T-cell (primary cell): ENCODE results near the gene TRIM33. TPM values are rescaled to one million over a fixed set of nuclear protein-coding genes. Genes with fewer than 3 reads are reported as not detected.

Experiments
- ATAC-seq, 4 experiments: fragments of 200-7000 bp in 3 of 4; fragments of 150-1000 bp in 1 of 4; cut with Tn5 transposase; replicated peaks in 1 of 4; 1 replicate in 3 of 4; 2 replicates in 1 of 4; pipeline ENCODE4 v1.10.0; 2021; ENCODE audit warnings: moderate library complexity in 3 of 4, mild to moderate bottlenecking in 2 of 4, moderate number of reproducible peaks in 1 of 4
- CTCF ChIA-PET, 2 donors: fragments of 300-600 bp; sonication (Branson Sonifier 250); formaldehyde crosslinking; loops; one replicate each; lab custom pipeline; 2022; ENCODE audit warnings: antibody characterized with exemption in 2 of 2; lab: Charles Lee
- POLR2A ChIA-PET, 2 donors: fragments of 300-600 bp; sonication (Branson Sonifier 250); formaldehyde crosslinking; loops; one replicate each; lab custom pipeline; 2022; ENCODE audit warnings: antibody characterized with exemption in 2 of 2; lab: Charles Lee
- DNase-seq, 35 experiments: peaks; one replicate each; pipeline versions ENCODE4 v3.0.0 to v3.0.0-alpha.2; 2013 to 2023
- H3K27ac ChIP-seq: one replicate; pipeline ENCODE4 v1.5.1; 2013; ENCODE audit warnings: low read length
- H3K27me3 ChIP-seq, 2 experiments: replicated peaks in 1 of 2; 1 replicate in 1 of 2; 2 replicates in 1 of 2; pipeline versions ENCODE4 v1.6.1 to v1.7.0; 2013; ENCODE audit warnings: low read length in 1 of 2, mixed read lengths in 1 of 2; ENCODE audit not compliant: control insufficient read depth in 2 of 2, insufficient read depth in 2 of 2; ENCODE audit errors: extremely low read depth in 1 of 2
- H3K36me3 ChIP-seq, 2 donors: 1 replicate in 1 of 2; 2 replicates in 1 of 2; pipeline versions ENCODE4 v1.6.1 to v1.7.0; 2013; ENCODE audit warnings: low read length in 1 of 2; ENCODE audit not compliant: control insufficient read depth in 2 of 2, insufficient read depth in 1 of 2; ENCODE audit errors: extremely low read depth in 1 of 2
- H3K4me1 ChIP-seq, 2 experiments: 1 replicate in 1 of 2; 2 replicates in 1 of 2; pipeline versions ENCODE4 v1.6.1 to v1.7.0; 2013; ENCODE audit warnings: low read length in 2 of 2, mixed read lengths in 1 of 2; ENCODE audit not compliant: insufficient read depth in 2 of 2, control insufficient read depth in 1 of 2; ENCODE audit errors: extremely low read depth in 1 of 2
- H3K4me3 ChIP-seq, 2 donors: 1 replicate in 1 of 2; 2 replicates in 1 of 2; pipeline versions ENCODE4 v1.5.1 to v1.7.0; 2013; ENCODE audit warnings: mild to moderate bottlenecking in 2 of 2, low read length in 1 of 2, moderate library complexity in 1 of 2; ENCODE audit not compliant: control insufficient read depth in 1 of 2; ENCODE audit errors: extremely low read depth in 1 of 2
- H3K9me3 ChIP-seq: 2 replicates; pipeline ENCODE4 v1.7.0; 2013
- H3K27ac Mint-ChIP-seq, 2 donors: one replicate each; pipeline ENCODE4 v1.8.0; 2020 to 2021; ENCODE audit warnings: mild to moderate bottlenecking in 2 of 2, mixed read lengths in 2 of 2
- H3K27me3 Mint-ChIP-seq, 2 donors: one replicate each; pipeline ENCODE4 v1.8.0; 2021 to 2022; ENCODE audit warnings: mixed read lengths in 2 of 2
- H3K36me3 Mint-ChIP-seq: one replicate; pipeline ENCODE4 v1.8.0; 2021; ENCODE audit warnings: mixed read lengths
- H3K4me1 Mint-ChIP-seq, 3 donors: one replicate each; pipeline ENCODE4 v1.8.0; 2020 to 2022; ENCODE audit warnings: mixed read lengths in 3 of 3, mild to moderate bottlenecking in 1 of 3
- H3K4me3 Mint-ChIP-seq, 3 donors: one replicate each; pipeline ENCODE4 v1.8.0; 2020 to 2022; ENCODE audit warnings: mild to moderate bottlenecking in 3 of 3, mixed read lengths in 3 of 3, moderate library complexity in 3 of 3
- H3K9me3 Mint-ChIP-seq, 3 donors: one replicate each; pipeline ENCODE4 v1.8.0; 2020 to 2022; ENCODE audit warnings: mixed read lengths in 3 of 3
- WGBS: methylation state at CpG from one replicate; pipeline ENCODE4 v1.1.5; 2013; ENCODE audit warnings: missing lambda C conversion rate; ENCODE audit not compliant: insufficient coverage; 5-methylcytosine and 5-hydroxymethylcytosine counted together
- total RNA-seq, 35 experiments: library from RNA in 6 of 35; stranded (reverse) in 6 of 35; fragments of 120-200 nt in 1 of 35; gene quantifications; one replicate each; pipeline versions ENCODE4 v1.2.1 to v1.2.4 and lab custom pipeline; 2013 to 2026

Gene TRIM33
- total RNA-seq, 5 donors from 2014 or later (not counting 1 experiment from before 2014, with no cell fraction given) = 41.6 to 60.6 (median 47.3) TPM

DNA sequence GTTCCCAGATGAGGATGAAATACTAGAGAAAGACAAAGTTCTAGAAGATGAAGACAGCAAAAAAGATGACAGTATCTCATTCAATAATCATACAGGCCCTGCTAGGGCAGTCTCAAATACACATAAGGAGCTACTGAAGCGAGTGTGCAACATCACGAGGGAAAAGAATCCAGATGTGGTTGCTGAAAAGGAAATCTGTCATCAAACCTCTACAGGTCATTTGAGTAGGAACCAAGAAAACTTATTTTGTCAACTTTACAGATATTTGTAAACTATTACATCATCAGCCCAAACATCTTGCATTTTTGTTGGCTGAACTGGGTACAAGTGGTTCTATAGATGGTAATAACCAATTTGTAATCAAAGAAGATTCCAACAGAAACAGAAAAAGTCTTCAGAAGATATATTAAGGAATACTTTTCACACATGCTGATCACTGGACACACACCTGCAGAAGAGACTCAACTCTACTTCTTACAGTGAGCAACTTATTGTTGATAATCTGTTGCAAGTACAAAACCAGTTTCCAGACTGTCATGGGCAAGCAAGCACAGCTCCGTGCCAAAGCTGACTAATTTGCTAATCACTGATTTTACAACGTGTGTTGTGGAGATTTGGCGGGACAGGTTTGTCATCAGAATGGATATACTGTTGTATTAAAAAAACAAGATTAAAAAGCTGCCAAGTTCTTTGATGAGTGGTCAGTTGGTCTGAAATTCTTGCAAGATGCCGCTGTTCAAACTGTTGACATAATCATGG lies 42.1 kb downstream of the TRIM33 start:
- Histone ChIP-seq H3K27me3 (no peaks in the 10 kb centered on the region), H3K4me3 (no peak overlapping the region), H3K4me1 (peaks cover 16 to 18% of the 10 kb centered on the region in 2 experiments), H3K36me3 (peaks cover under 1 to 2% of the 10 kb centered on the region in 2 donors), H3K27ac (no peak overlapping the region), H3K9me3 (no peaks in the 10 kb centered on the region)
- ChIA-PET CTCF (interaction anchor here in 1 of 2 donors (1.7 kb wide), 1 partner anchor 9 kb away, joined by 4 read pairs; no protein-coding TSS in a partner anchor), POLR2A (no interaction called here)
- peak overlapping the region in 2 of 3 donors; percentile 21 to 31 for H3K4me3 Mint-ChIP-seq
- H3K9me3 Mint-ChIP-seq = peaks cover 0 to 5% (median 4%) of the 10 kb centered on the region in 3 donors
- ATAC-seq = no peak
- H3K36me3 Mint-ChIP-seq = peaks cover 21% of the 10 kb centered on the region
- no peaks in the 10 kb centered on the region for H3K27me3 Mint-ChIP-seq
- H3K4me1 Mint-ChIP-seq = peaks cover 66 to 86% (median 72%) of the 10 kb centered on the region in 3 donors
- peak overlapping the region; percentile 46 to 70 for H3K27ac Mint-ChIP-seq
- no peak for DNase-seq
- 94% methylated on average over 3 of the region's 6 CpGs for WGBS

DNA sequence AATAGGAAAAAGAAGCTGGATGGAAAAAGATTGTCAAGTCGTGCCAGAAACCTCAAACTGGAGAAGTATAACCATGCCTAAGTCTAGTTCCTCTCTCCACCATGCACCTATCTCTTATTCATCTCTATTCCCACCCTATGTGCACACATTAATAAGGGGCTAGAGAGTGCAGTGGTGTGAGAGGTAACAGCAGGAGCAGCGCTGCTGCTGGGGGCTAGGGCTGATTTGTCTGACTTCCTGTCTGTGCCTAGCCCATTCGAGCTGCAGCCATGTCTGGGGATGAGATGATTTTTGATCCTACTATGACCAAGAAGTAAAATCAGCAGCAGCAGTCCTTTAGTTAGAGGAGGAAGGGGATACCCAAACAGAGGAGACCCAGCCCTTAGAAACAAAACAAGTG lies 43.0 kb downstream of the TRIM33 start:
- Mint-ChIP-seq H3K4me1 (peaks cover 60 to 84% (median 69%) of the 10 kb centered on the region in 3 donors), H3K4me3 (peak overlapping the region; percentile 6 to 31 (median 21)), H3K27me3 (no peaks in the 10 kb centered on the region), H3K36me3 (peaks cover 16% of the 10 kb centered on the region), H3K27ac (peak overlapping the region; percentile 46 to 70), H3K9me3 (no peaks in the 10 kb centered on the region)
- CTCF ChIA-PET = interaction anchor here (0.5 to 1.7 kb wide), 4 partner anchors 9 to 85 kb away, joined by 3 to 6 read pairs (median 4); partner anchors contain the start of gene TRIM33 (in 1 of the 2)
- Histone ChIP-seq H3K9me3 (no peaks in the 10 kb centered on the region), H3K36me3 (peaks cover 2 to 3% of the 10 kb centered on the region in 2 donors), H3K4me3 (no peak overlapping the region), H3K4me1 (peaks cover 14 to 18% of the 10 kb centered on the region in 2 experiments), H3K27ac (no peak overlapping the region), H3K27me3 (no peaks in the 10 kb centered on the region)
- DNase-seq = peak in 5 of 35 experiments; percentile 4 to 18 (median 7)
- POLR2A ChIA-PET = no interaction called here
- ATAC-seq = peak; percentile 43 to 81 (median 66)
- 10% methylated on average over 2 of the region's 3 CpGs for WGBS

DNA sequence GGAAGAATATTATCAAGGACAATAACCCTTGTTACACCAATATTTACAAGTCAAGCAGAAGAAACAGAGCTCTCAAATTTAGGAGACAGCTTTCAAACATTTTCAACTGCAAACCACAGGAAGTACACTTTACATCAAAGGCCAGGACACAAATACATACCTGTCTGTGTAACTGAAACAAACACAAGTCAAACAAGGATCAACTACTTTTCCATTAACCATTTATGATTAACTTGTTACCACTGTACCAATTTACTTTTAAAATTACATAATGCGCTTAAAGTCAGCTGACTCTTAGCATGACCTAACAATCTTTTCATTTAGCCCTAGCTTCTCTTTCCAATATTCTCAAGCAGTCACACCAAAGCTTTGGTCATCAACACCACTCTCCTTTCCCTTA lies 43.5 kb downstream of the TRIM33 start:
- H3K36me3 ChIP-seq = peaks cover 2 to 3% of the 10 kb centered on the region in 2 donors
- peak overlapping the region; percentile 26 to 66 for H3K27ac Mint-ChIP-seq
- H3K4me3 Mint-ChIP-seq = peak overlapping the region; percentile 6 to 31 (median 18)
- WGBS = no CpG with 5 or more reads among the region's 1 CpG
- H3K4me1 Mint-ChIP-seq = peaks cover 57 to 79% (median 66%) of the 10 kb centered on the region in 3 donors
- POLR2A ChIA-PET = interaction anchor here in 1 of 2 donors (0.6 kb wide), 2 partner anchors 44 to 512 kb away, joined by 4 read pairs; partner anchors contain the start of gene TRIM33
- H3K9me3 Mint-ChIP-seq = no peaks in the 10 kb centered on the region
- no peak overlapping the region for H3K27ac ChIP-seq
- peaks cover 14 to 18% of the 10 kb centered on the region in 2 experiments for H3K4me1 ChIP-seq
- DNase-seq (peak in 1 of 35 experiments; percentile 23), ATAC-seq (peak in 3 of 4 experiments; percentile 41 to 67 (median 62))
- no peaks in the 10 kb centered on the region for H3K9me3 ChIP-seq
- H3K36me3 Mint-ChIP-seq = peaks cover 12% of the 10 kb centered on the region
- no peaks in the 10 kb centered on the region for H3K27me3 ChIP-seq
- H3K27me3 Mint-ChIP-seq = no peaks in the 10 kb centered on the region
- CTCF ChIA-PET = interaction anchor here (0.5 to 1.7 kb wide), 4 partner anchors 10 to 85 kb away, joined by 3 to 6 read pairs (median 4); partner anchors contain the start of gene TRIM33 (in 1 of the 2)
- H3K4me3 ChIP-seq = no peak overlapping the region

DNA sequence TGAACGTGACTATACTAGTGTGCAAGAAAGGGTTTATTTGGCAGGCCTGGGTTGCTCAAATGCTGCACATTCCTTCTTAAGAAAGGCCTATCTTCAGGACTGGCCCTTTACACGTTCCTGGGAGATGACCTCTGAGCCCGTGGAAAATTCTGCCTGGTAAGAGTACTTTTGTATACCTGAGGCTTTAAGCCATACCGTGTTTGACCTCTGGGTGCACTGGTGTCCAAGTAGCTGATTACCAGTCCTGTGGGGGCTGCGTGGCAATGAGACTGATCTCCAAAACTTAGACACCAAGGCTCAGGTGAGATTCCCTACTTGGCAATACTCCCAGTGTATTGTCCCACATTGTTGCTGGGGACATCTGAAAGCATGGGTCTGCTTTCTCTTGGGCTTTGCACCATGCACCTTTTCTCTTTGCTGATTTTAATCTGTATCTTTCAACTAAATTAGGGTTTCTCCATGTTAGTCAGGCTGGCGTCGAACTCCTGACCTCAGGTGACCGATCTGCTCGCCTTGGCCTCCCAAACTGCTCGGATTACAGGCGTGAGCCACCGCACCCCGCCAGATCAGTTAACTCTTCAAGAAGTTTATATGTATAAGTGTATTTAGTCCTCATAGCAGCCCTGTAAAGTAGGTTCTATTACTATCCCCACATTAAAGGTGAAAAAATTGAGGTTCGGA lies 44.5 kb downstream of the TRIM33 start:
- DNase-seq = no peak
- ATAC-seq = no peak
- Histone ChIP-seq H3K27me3 (no peaks in the 10 kb centered on the region), H3K4me1 (peaks cover 14 to 18% of the 10 kb centered on the region in 2 experiments), H3K4me3 (no peak overlapping the region), H3K36me3 (peaks cover 3 to 8% of the 10 kb centered on the region in 2 donors), H3K9me3 (no peaks in the 10 kb centered on the region), H3K27ac (no peak overlapping the region)
- WGBS = 89% methylated on average over 4 of the region's 14 CpGs
- Mint-ChIP-seq H3K27me3 (no peaks in the 10 kb centered on the region), H3K9me3 (no peaks in the 10 kb centered on the region), H3K4me1 (peaks cover 55 to 73% (median 61%) of the 10 kb centered on the region in 3 donors), H3K4me3 (peak overlapping the region in 1 of 3 donors; percentile 31), H3K36me3 (peaks cover 16% of the 10 kb centered on the region), H3K27ac (no peak overlapping the region)
- POLR2A ChIA-PET = no interaction called here
- CTCF ChIA-PET = interaction anchor here in 1 of 2 donors (1.6 kb wide), 1 partner anchor 45 kb away, joined by 5 read pairs; the partner anchor contains the start of gene TRIM33

DNA sequence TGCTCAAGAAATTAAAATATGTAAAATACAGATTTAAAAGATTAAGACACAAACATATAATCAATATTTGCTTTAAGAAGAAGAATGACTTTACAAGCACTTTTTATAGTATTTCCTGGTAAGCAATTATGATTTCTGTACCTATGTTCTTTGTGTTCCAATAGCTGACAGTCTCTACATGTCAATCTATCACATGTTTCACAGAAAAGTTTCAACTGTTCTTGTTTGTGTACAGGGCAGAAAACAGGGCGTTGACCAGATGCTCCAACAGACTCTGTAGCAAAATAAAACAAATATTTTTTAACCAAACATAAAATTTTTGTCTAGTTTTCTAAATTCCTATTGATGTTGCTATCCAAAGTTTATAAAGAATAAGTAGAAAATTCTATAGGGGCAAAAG lies 48.0 kb downstream of the TRIM33 start:
- Histone ChIP-seq H3K27me3 (no peaks in the 10 kb centered on the region), H3K36me3 (peaks cover 3 to 19% of the 10 kb centered on the region in 2 donors), H3K4me1 (peaks cover 6 to 8% of the 10 kb centered on the region in 2 experiments), H3K27ac (no peak overlapping the region), H3K9me3 (no peaks in the 10 kb centered on the region), H3K4me3 (no peak overlapping the region)
- Mint-ChIP-seq H3K4me3 (no peak overlapping the region), H3K27ac (no peak overlapping the region), H3K27me3 (no peaks in the 10 kb centered on the region), H3K36me3 (peaks cover 37% of the 10 kb centered on the region), H3K9me3 (no peaks in the 10 kb centered on the region), H3K4me1 (peaks cover 42 to 54% (median 49%) of the 10 kb centered on the region in 3 donors)
- ChIA-PET POLR2A (no interaction called here), CTCF (no interaction called here)
- ATAC-seq (no peak), DNase-seq (no peak)
- no CpG with 5 or more reads among the region's 1 CpG for WGBS

DNA sequence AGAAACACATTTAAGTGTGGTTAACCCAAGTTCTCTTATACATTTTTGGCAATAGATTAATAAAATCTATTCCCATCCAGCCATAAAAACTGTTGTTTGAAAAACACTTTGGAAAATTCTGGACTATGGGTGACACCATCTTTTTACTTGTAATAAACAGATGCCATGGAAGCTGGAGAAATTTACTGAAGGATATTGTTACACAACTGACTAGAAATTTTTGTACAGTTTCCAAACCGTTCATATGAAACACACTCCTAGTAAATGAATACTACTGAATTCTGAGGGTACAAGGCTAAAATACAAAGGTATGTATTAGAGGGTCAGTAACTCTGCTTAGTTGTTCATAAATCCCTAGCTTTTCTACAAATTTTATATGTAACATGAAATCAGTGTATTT lies 48.7 kb downstream of the TRIM33 start:
- ATAC-seq = no peak
- Mint-ChIP-seq H3K9me3 (no peaks in the 10 kb centered on the region), H3K36me3 (peaks cover 40% of the 10 kb centered on the region), H3K27ac (no peak overlapping the region), H3K4me1 (peaks cover 35 to 48% (median 43%) of the 10 kb centered on the region in 3 donors), H3K27me3 (no peaks in the 10 kb centered on the region), H3K4me3 (no peak overlapping the region)
- no peaks in the 10 kb centered on the region for H3K9me3 ChIP-seq
- DNase-seq = no peak
- no peak overlapping the region for H3K27ac ChIP-seq
- H3K36me3 ChIP-seq = peaks cover 3 to 22% of the 10 kb centered on the region in 2 donors
- H3K4me3 ChIP-seq = no peak overlapping the region
- H3K27me3 ChIP-seq = no peaks in the 10 kb centered on the region
- CTCF ChIA-PET = no interaction called here
- no CpG with 5 or more reads among the region's 1 CpG for WGBS
- peaks cover 0 to 6% of the 10 kb centered on the region in 2 experiments for H3K4me1 ChIP-seq
- POLR2A ChIA-PET = no interaction called here
